Measurements from ENCODE around the gene PLBD2. TPM values are rescaled to one million over a fixed set of nuclear protein-coding genes. Genes with fewer than 3 reads are reported as not detected.

The PLBD2 gene
- total RNA-seq, 1 donor from 2014 or later, result 52.2 TPM

DNA sequence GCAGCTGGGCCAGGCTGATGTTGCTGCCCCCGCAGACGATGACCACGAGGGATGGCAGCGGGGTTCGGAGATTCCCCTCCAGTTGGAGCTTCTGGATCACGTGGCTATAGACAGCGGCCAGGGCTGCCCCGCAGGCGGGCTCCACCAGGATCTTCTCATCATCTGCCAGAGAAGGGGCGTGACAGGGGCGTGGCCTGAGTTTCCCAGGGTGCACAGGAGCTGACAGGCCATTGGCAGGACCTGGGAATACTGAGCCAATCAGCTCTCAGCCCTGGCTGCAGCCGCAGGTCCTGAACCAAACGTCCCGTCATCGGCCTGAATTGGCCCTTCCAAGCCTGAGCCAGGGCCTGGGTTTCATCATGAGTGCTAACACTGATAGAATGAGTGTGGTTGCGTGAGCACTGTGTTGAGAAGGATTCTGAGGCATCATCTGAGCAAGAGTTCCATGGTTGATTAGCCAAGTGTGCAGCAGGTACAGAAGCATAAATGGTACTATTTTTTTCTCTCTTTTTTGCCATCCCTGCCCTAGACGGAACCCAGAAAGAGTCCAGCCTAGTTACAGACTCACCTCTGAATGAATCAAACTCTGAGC is 34.7 kb downstream of the PLBD2 start:
- TF ChIP-seq, protein P1, sequence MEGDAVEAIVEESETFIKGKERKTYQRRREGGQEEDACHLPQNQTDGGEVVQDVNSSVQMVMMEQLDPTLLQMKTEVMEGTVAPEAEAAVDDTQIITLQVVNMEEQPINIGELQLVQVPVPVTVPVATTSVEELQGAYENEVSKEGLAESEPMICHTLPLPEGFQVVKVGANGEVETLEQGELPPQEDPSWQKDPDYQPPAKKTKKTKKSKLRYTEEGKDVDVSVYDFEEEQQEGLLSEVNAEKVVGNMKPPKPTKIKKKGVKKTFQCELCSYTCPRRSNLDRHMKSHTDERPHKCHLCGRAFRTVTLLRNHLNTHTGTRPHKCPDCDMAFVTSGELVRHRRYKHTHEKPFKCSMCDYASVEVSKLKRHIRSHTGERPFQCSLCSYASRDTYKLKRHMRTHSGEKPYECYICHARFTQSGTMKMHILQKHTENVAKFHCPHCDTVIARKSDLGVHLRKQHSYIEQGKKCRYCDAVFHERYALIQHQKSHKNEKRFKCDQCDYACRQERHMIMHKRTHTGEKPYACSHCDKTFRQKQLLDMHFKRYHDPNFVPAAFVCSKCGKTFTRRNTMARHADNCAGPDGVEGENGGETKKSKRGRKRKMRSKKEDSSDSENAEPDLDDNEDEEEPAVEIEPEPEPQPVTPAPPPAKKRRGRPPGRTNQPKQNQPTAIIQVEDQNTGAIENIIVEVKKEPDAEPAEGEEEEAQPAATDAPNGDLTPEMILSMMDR (IDR thresholded peaks at IDR 0.05; ENCODE audit: insufficient read depth, low read depth, low read length), result no peak
- no peak for TF ChIP-seq EZH2 (IDR thresholded peaks at IDR 0.05; ENCODE audit: insufficient read depth, low read length)
- FAIRE-seq (no peak), DNase-seq (ENCODE audit: low read depth) (no peak)
- Histone ChIP-seq H2AFZ (ENCODE audit: low read depth, low read length) (no peak overlapping the region), H3K4me3 (ENCODE audit: insufficient read depth, low read depth, low read length) (no peak overlapping the region), H3K9ac (ENCODE audit: low read length) (no peak overlapping the region), H3K27me3 (ENCODE audit: insufficient read depth, low read length) (peaks cover 4% of the 10 kb centered on the region), H3K4me2 (ENCODE audit: low read length) (no peak overlapping the region), H3K9me3 (ENCODE audit: insufficient read depth, low read depth, low read length) (no peaks in the 10 kb centered on the region), H3K79me2 (ENCODE audit: insufficient read depth, low read length) (no peaks in the 10 kb centered on the region), H3K4me1 (ENCODE audit: insufficient read depth, low read length) (no peaks in the 10 kb centered on the region), H3K27ac (ENCODE audit: low read depth, low read length) (no peak overlapping the region), H4K20me1 (ENCODE audit: insufficient read depth, low read length) (no peaks in the 10 kb centered on the region), H3K36me3 (ENCODE audit: insufficient read depth, low read length) (peaks cover 2% of the 10 kb centered on the region)
- no peak overlapping the region for H3K4me3 Mint-ChIP-seq (ENCODE audit: unreplicated experiment)
- H3K27me3 Mint-ChIP-seq (ENCODE audit: low read depth, unreplicated experiment), result peaks cover 13% of the 10 kb centered on the region
- H3K36me3 Mint-ChIP-seq (ENCODE audit: low read depth, unreplicated experiment), result peaks cover 10% of the 10 kb centered on the region
- no peaks in the 10 kb centered on the region for H3K9me3 Mint-ChIP-seq (ENCODE audit: unreplicated experiment)
- no peaks in the 10 kb centered on the region for H3K4me1 Mint-ChIP-seq (ENCODE audit: low read depth, unreplicated experiment)
- no peak overlapping the region for H3K27ac Mint-ChIP-seq (ENCODE audit: unreplicated experiment)

DNA sequence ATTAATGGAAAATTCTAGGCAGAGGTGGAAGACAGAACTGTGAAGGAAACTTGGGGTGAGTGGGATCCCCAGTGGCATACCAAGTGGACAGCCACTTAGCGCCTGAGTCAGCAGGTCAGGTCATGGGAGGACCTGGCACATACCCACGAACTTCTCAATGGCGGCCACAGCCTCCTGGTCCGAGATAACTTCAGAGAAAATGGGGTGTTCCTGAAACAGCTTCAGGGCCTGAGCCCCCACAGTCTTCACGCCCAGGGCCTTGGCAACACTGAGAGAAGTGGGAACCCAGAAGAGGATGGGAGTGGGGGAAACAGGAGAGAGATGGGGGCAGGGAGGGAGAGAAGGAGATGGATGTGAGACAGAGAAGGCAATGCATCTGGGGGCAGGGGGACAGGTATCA is 35.4 kb downstream of the PLBD2 start:
- TF ChIP-seq, protein P1 (IDR thresholded peaks at IDR 0.05; ENCODE audit: insufficient read depth, low read depth, low read length), result no peak
- TF ChIP-seq EZH2 (IDR thresholded peaks at IDR 0.05; ENCODE audit: insufficient read depth, low read length), result no peak
- no peak overlapping the region for H3K27ac ChIP-seq (ENCODE audit: low read depth, low read length)
- peaks cover 15% of the 10 kb centered on the region for H3K27me3 Mint-ChIP-seq (ENCODE audit: low read depth, unreplicated experiment)
- no peaks in the 10 kb centered on the region for H3K4me1 Mint-ChIP-seq (ENCODE audit: low read depth, unreplicated experiment)
- no peak overlapping the region for H2AFZ ChIP-seq (ENCODE audit: low read depth, low read length)
- DNase-seq (ENCODE audit: low read depth) (no peak), FAIRE-seq (no peak)
- H3K4me3 Mint-ChIP-seq (ENCODE audit: unreplicated experiment), result no peak overlapping the region
- no peak overlapping the region for H3K4me2 ChIP-seq (ENCODE audit: low read length)
- no peak overlapping the region for H3K9ac ChIP-seq (ENCODE audit: low read length)
- H3K4me1 ChIP-seq (ENCODE audit: insufficient read depth, low read length), result no peaks in the 10 kb centered on the region
- H3K4me3 ChIP-seq (ENCODE audit: insufficient read depth, low read depth, low read length), result no peak overlapping the region
- peaks cover 4% of the 10 kb centered on the region for H3K27me3 ChIP-seq (ENCODE audit: insufficient read depth, low read length)
- H3K79me2 ChIP-seq (ENCODE audit: insufficient read depth, low read length), result no peaks in the 10 kb centered on the region
- no peaks in the 10 kb centered on the region for H4K20me1 ChIP-seq (ENCODE audit: insufficient read depth, low read length)
- H3K9me3 Mint-ChIP-seq (ENCODE audit: unreplicated experiment), result no peaks in the 10 kb centered on the region
- H3K27ac Mint-ChIP-seq (ENCODE audit: unreplicated experiment), result no peak overlapping the region
- peaks cover 10% of the 10 kb centered on the region for H3K36me3 Mint-ChIP-seq (ENCODE audit: low read depth, unreplicated experiment)
- H3K9me3 ChIP-seq (ENCODE audit: insufficient read depth, low read depth, low read length), result no peaks in the 10 kb centered on the region
- H3K36me3 ChIP-seq (ENCODE audit: insufficient read depth, low read length), result peaks cover 2% of the 10 kb centered on the region

DNA sequence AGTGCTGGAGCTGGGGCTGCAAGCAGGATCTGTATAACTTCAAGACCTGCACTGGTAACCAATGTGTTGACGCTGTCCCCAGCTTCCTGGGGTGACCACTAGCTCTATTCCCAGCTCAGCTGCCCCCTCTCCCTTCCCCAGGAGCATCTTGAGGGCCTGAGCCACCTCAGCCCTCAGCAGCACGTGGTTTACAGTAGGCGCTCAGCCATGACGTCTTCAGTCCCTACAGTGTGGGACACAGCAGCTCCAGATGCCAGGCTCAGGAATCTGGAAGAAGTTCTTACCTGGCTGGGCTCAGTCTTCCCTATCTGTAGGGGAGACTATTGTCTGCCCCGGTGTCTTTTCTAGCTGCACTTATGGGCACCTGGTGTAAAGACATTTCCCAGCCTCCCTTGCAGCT is 36.7 kb downstream of the PLBD2 start:
- H3K27ac ChIP-seq (ENCODE audit: low read depth, low read length), result no peak overlapping the region
- no peaks in the 10 kb centered on the region for H4K20me1 ChIP-seq (ENCODE audit: insufficient read depth, low read length)
- no peaks in the 10 kb centered on the region for H3K4me1 ChIP-seq (ENCODE audit: insufficient read depth, low read length)
- H3K9me3 Mint-ChIP-seq (ENCODE audit: unreplicated experiment), result no peaks in the 10 kb centered on the region
- no peak overlapping the region for H3K4me3 ChIP-seq (ENCODE audit: insufficient read depth, low read depth, low read length)
- no peak overlapping the region for H3K4me3 Mint-ChIP-seq (ENCODE audit: unreplicated experiment)
- no peak overlapping the region for H3K27ac Mint-ChIP-seq (ENCODE audit: unreplicated experiment)
- no peak overlapping the region for H3K9ac ChIP-seq (ENCODE audit: low read length)
- no peaks in the 10 kb centered on the region for H3K79me2 ChIP-seq (ENCODE audit: insufficient read depth, low read length)
- peaks cover 2% of the 10 kb centered on the region for H3K36me3 ChIP-seq (ENCODE audit: insufficient read depth, low read length)
- TF ChIP-seq, protein P1 (IDR thresholded peaks at IDR 0.05; ENCODE audit: insufficient read depth, low read depth, low read length), result no peak
- no peak for TF ChIP-seq EZH2 (IDR thresholded peaks at IDR 0.05; ENCODE audit: insufficient read depth, low read length)
- peaks cover 20% of the 10 kb centered on the region for H3K27me3 Mint-ChIP-seq (ENCODE audit: low read depth, unreplicated experiment)
- H3K9me3 ChIP-seq (ENCODE audit: insufficient read depth, low read depth, low read length), result no peaks in the 10 kb centered on the region
- H3K27me3 ChIP-seq (ENCODE audit: insufficient read depth, low read length), result peaks cover 4% of the 10 kb centered on the region
- FAIRE-seq, result no peak
- DNase-seq (ENCODE audit: low read depth), result no peak
- no peaks in the 10 kb centered on the region for H3K4me1 Mint-ChIP-seq (ENCODE audit: low read depth, unreplicated experiment)
- peaks cover 10% of the 10 kb centered on the region for H3K36me3 Mint-ChIP-seq (ENCODE audit: low read depth, unreplicated experiment)
- H2AFZ ChIP-seq (ENCODE audit: low read depth, low read length), result no peak overlapping the region
- no peak overlapping the region for H3K4me2 ChIP-seq (ENCODE audit: low read length)

All from astrocyte (in vitro differentiated cells and primary cell).